Astrocyte of the cerebellum (primary cell): ENCODE results near the gene MAP7D1.
A peak's percentile ranks its signal among the peaks of the same experiment; 100 is the strongest.

Experiments
- DNase-seq: peaks from one replicate; pipeline ENCODE4 v3.0.0-alpha.2; 2011; ENCODE audit warnings: low read depth
- H3K4me3 ChIP-seq: 2 replicates; pipeline ENCODE4 v1.5.1; 2011; ENCODE audit warnings: mild to moderate bottlenecking, low read depth, low read length, moderate library complexity
- in situ Hi-C: cut with HindIII; loops from 2 replicates; pipeline ENCODE4 v1.10.0; 2017; ENCODE audit warnings: low sequenced_read_pairs
- TF ChIP-seq, protein P1 (sequence below): IDR thresholded peaks from 2 replicates; pipeline ENCODE4 v1.5.1; 2012; ENCODE audit warnings: low read length, low read depth, moderate library complexity, mild to moderate bottlenecking; ENCODE audit errors: missing control alignments

MAP7D1 gene

DNA sequence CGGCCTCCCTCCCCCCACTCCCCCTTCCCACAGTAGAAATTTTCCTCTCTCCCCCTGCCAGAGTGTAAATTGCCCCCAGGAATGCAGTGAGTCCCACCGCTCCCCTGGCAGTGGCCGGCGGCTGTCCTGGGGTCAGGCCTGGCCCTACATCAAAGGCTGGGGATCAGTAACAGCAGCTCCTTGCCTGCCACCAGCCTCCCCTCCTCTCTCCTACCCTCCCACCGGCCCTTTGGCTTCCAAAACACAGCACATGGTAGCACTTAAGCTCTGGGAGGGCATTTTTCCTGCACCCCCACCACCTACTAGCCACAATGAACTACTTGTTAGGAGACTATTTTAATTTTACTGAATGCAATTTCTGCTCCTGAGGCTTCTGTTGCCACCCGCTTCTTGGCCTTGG, 21.9 kb upstream of the MAP7D1 start:
- TF ChIP-seq, protein P1, sequence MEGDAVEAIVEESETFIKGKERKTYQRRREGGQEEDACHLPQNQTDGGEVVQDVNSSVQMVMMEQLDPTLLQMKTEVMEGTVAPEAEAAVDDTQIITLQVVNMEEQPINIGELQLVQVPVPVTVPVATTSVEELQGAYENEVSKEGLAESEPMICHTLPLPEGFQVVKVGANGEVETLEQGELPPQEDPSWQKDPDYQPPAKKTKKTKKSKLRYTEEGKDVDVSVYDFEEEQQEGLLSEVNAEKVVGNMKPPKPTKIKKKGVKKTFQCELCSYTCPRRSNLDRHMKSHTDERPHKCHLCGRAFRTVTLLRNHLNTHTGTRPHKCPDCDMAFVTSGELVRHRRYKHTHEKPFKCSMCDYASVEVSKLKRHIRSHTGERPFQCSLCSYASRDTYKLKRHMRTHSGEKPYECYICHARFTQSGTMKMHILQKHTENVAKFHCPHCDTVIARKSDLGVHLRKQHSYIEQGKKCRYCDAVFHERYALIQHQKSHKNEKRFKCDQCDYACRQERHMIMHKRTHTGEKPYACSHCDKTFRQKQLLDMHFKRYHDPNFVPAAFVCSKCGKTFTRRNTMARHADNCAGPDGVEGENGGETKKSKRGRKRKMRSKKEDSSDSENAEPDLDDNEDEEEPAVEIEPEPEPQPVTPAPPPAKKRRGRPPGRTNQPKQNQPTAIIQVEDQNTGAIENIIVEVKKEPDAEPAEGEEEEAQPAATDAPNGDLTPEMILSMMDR: no peak
- no peak overlapping the region for H3K4me3 ChIP-seq
- no peak for DNase-seq
- in situ Hi-C loops: no loop called here

DNA sequence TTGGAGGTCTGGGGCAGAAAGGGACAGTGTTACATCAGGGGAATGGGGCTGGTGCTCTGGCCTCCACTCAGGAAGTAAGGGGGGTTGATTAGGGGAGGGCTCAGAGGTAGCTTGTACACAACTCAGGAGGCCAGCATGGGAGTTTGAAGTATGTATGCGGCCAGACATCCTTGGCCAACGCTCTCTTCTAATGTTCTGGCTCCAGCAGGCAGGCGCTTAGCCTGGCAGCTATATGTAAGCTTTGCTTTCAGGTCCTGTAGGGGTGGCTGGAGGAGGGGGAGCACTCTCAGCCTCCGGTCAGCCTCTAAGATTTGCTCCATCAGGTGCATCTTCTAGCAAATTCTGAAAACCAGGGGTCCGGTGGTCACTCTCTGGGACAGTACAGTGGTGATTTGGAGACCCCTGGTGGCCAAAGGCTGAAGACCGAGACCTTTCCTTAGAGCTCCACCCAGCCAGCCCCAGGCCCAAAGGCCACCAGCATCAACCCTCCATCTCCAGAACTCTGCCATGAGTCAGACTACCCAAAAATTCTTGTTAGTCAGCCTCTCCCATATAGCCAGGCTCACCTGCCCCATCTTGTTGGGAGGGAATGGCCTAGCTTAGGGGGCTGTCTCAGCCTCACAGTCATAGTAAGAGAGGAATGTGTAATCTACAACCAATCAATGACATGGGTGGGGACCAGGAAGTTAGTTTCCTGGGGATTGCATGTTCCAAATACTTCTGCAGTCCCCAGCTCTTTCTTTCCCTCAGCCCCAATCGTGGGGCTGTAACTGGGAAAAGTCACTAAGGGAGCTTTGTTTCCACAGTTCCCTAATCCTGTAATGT, 21.2 kb upstream of the MAP7D1 start:
- TF ChIP-seq, protein P1: peak; percentile 79
- in situ Hi-C loops: loop anchor here (5.0 kb wide), 1 partner anchor 158 kb away; no protein-coding TSS in a partner anchor
- H3K4me3 ChIP-seq: no peak overlapping the region
- peak; percentile 50 for DNase-seq

DNA sequence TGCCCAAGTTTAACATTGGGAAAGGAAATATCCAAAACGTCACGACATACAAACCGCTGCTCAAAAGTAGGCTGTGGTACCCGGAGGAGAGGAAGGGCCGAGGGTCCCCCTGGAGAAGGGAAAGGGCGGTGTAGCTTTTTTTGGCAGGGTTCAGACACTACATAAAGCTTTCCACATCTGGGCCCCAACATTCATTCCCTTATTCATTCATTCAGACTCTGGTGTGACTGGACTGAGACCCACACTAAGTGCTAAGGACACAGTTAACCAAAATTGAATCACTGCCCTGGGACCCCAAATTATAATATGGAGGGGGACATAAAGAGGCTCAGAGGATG, 20.7 kb upstream of the MAP7D1 start:
- TF ChIP-seq, protein P1: no peak
- H3K4me3 ChIP-seq: no peak overlapping the region
- in situ Hi-C loops: loop anchor here (5.0 kb wide), 1 partner anchor 157 kb away; no protein-coding TSS in a partner anchor
- DNase-seq: no peak

DNA sequence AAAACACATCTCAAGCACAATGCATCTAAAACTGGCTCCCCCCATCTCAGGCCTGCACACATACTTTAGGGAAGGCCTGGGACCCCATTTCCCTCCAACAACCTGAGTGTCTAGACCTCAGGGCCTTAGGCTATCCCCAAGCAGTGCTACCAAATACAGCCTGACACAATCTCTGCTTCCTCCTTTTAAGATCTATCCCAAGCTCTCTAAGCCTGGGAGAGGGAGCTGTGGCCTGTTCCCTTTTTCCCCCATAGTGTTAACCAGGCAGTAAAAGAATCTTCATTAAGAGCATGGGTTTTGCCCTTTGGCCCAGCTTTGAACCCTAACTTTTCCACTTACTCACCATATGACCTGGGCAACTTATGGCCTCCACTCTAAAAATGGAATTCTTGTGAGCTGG, 20.2 kb upstream of the MAP7D1 start:
- in situ Hi-C loops: loop anchor here (5.0 kb wide), 1 partner anchor 157 kb away; no protein-coding TSS in a partner anchor
- no peak for DNase-seq

DNA sequence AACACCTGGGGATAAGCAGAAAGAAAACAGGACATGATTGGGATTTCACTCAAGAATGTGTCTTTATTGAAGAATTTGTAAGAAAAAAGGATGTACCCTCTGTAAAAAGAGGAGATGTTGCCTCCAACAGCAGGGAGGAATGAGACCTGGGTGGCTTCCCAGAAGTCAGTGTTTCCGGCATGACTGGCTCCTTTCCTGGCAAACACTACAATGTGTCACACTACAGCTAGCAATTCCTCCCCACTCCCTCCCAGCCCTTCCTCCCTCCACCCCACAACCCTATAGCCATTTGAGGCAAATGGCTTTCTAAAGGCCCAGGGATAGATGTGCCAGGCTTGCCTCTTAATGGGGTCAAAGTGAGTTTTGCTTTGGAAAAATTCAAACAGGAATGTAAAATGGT, 19.4 kb upstream of the MAP7D1 start:
- peak; percentile 70 for DNase-seq
- H3K4me3 ChIP-seq: no peak overlapping the region
- TF ChIP-seq, protein P1: no peak
- in situ Hi-C loops: loop anchor here (5.0 kb wide), 1 partner anchor 156 kb away; no protein-coding TSS in a partner anchor

More for the DNA sequence above, 20.2 kb upstream of the MAP7D1 start:
- H3K4me3 ChIP-seq: no peak overlapping the region
- TF ChIP-seq, protein P1: no peak

DNA sequence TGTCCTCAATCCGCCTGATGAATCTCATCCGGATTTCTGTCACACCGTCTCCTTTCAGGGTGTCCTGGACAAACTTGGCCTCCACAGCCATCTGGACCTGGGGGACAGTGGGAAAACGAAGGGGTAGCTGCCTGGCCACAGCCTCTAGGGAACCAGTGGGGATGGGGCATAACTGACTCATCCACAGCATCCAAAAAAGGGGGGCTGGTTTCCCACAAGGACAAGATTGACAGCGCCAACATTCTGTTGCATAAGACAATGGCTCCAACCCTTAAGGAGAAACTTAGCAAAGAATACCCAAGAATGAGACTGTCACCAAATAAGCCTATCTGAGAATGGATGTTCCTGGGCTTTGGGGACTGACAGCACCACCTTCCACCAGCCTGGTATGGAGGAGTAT, 18.7 kb upstream of the MAP7D1 start:
- in situ Hi-C loops: loop anchor here (5.0 kb wide), 1 partner anchor 155 kb away; no protein-coding TSS in a partner anchor
- TF ChIP-seq, protein P1: no peak
- no peak for DNase-seq
- no peak overlapping the region for H3K4me3 ChIP-seq
